Ectodermal cell (in vitro differentiated cells): Measurements from ENCODE around the gene SLC24A3.

Source experiments
- H3K27ac ChIP-seq: 2 replicates; pipeline ENCODE4 v1.7.0; 2013; ENCODE audit warnings: mild to moderate bottlenecking, low read depth, low read length; ENCODE audit not compliant: insufficient read depth, poor library complexity, severe bottlenecking
- H3K27me3 ChIP-seq: 2 replicates; pipeline ENCODE4 v1.7.0; 2013; ENCODE audit warnings: mild to moderate bottlenecking, low read length; ENCODE audit not compliant: insufficient read depth, control insufficient read depth, poor library complexity, severe bottlenecking
- H3K36me3 ChIP-seq: one replicate; pipeline ENCODE4 v1.7.0; 2013; ENCODE audit warnings: low read length; ENCODE audit not compliant: control insufficient read depth, insufficient read depth
- H3K4me1 ChIP-seq: one replicate; pipeline ENCODE4 v1.7.0; 2013; ENCODE audit warnings: low read length; ENCODE audit not compliant: control insufficient read depth, insufficient read depth
- H3K4me3 ChIP-seq: 2 replicates; pipeline ENCODE4 v1.7.0; 2013; ENCODE audit warnings: low read depth, low read length, control low read depth; ENCODE audit not compliant: insufficient read depth
- H3K9me3 ChIP-seq: 2 replicates; pipeline ENCODE4 v1.7.0; 2013; ENCODE audit warnings: mild to moderate bottlenecking, low read length, moderate library complexity; ENCODE audit not compliant: control insufficient read depth
- WGBS, 2 experiments: methylation state at CpG; one replicate each; pipeline ENCODE4 v1.1.7; 2013; ENCODE audit warnings: missing lambda C conversion rate in 2 of 2; 5-methylcytosine and 5-hydroxymethylcytosine counted together

The SLC24A3 gene

DNA sequence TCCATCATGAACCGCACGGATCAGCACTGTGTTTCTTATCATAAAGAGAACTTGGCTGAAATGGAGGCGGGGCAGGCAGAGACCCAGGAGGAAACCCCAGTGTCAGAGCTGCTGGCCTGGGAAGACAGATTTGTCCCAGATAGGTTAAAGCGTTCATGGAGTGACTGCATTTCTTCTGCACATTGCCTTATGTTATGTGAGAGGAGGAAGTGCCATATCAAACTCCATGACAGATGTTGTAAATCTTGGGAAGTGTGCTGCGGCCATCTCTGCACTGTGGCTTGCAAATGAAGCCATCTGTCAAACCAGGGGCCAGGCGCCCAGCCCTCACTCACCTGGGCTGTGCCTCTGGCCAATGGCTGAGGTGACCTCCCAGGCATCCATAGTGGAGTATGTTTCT, 163.0 kb downstream of the SLC24A3 start:
- Histone ChIP-seq H3K9me3 (no peaks in the 10 kb centered on the region), H3K27ac (no peak overlapping the region), H3K36me3 (no peaks in the 10 kb centered on the region), H3K4me3 (no peak overlapping the region), H3K27me3 (no peaks in the 10 kb centered on the region), H3K4me1 (no peaks in the 10 kb centered on the region)
- 90 to 95% methylated on average over 6 of the region's 6 CpGs for WGBS, 2 experiments

GRCh38 chr20:19375801-19376200, 163.4 kb downstream of the SLC24A3 start:
- Histone ChIP-seq H3K4me3 (no peak overlapping the region), H3K27ac (no peak overlapping the region), H3K27me3 (no peaks in the 10 kb centered on the region), H3K9me3 (no peaks in the 10 kb centered on the region), H3K4me1 (no peaks in the 10 kb centered on the region), H3K36me3 (no peaks in the 10 kb centered on the region)
- 86 to 100% methylated on average over 1 to 2 of the region's 2 CpGs for WGBS, 2 experiments

- Histone ChIP-seq H3K4me3 (no peak overlapping the region), H3K27ac (no peak overlapping the region), H3K9me3 (no peaks in the 10 kb centered on the region), H3K4me1 (no peaks in the 10 kb centered on the region), H3K36me3 (no peaks in the 10 kb centered on the region), H3K27me3 (no peaks in the 10 kb centered on the region)
- 94 to 97% methylated on average over 17 of the region's 17 CpGs for WGBS, 2 experiments
Measured at GRCh38 chr20:19376451-19377229, 164.2 kb downstream of the SLC24A3 start.

DNA sequence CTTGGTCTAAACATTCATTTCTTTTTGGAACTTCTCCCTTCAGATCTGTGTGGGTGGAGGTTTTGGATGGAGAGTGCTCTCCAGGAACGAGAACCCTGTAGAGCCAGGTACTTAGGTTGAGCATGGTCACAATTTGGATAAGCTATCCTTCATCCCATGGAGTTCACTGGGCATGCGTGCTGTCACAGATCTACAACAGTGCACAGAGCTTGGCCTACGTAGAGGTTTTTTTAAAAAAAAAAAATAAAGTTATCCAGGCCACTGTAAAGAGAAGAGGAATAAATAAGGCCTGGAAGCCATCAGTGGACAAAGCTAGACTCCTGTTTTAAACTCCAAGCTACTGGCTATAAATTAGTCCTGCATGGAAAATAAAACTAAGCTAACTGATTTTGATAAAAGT, 165.6 kb downstream of the SLC24A3 start:
- H3K4me3 ChIP-seq, result no peak overlapping the region
- WGBS, 2 experiments, result 95 to 97% methylated on average over 3 of the region's 3 CpGs
- H3K27ac ChIP-seq, result no peak overlapping the region

DNA sequence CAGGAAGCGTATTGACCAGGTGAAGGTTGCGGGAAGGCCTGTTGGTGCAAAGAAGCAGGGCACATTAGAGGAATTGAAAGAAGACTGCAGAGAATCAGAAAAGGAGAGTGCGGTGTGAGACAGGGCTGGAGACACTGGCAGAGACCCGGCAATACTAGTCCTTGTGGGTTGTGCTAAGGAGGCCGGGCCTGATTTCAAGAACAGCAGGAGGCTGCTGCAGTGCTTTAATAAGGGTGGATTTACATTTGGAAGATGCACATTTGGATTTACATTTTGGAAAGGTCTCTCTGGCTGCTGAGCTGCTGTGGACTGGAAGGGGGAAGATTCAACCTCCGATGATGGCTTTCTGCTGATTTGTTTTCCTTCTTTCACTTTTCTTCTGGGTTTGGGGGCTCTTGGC, 167.8 kb downstream of the SLC24A3 start:
- no peak overlapping the region for H3K27ac ChIP-seq
- no peaks in the 10 kb centered on the region for H3K36me3 ChIP-seq
- 82 to 86% methylated on average over 6 of the region's 6 CpGs for WGBS, 2 experiments
- H3K4me1 ChIP-seq, result no peaks in the 10 kb centered on the region
- H3K27me3 ChIP-seq, result no peaks in the 10 kb centered on the region
- H3K9me3 ChIP-seq, result no peaks in the 10 kb centered on the region
- H3K4me3 ChIP-seq, result no peak overlapping the region

More for the DNA sequence above, 165.6 kb downstream of the SLC24A3 start:
- H3K9me3 ChIP-seq, result no peaks in the 10 kb centered on the region
- no peaks in the 10 kb centered on the region for H3K36me3 ChIP-seq
- H3K4me1 ChIP-seq, result no peaks in the 10 kb centered on the region
- H3K27me3 ChIP-seq, result no peaks in the 10 kb centered on the region

GRCh38 chr20:19381947-19382346, 169.5 kb downstream of the SLC24A3 start:
- no peaks in the 10 kb centered on the region for H3K27me3 ChIP-seq
- no peaks in the 10 kb centered on the region for H3K9me3 ChIP-seq
- no peak overlapping the region for H3K27ac ChIP-seq
- WGBS, 2 experiments, result 92 to 94% methylated on average over 10 of the region's 10 CpGs
- H3K36me3 ChIP-seq, result no peaks in the 10 kb centered on the region
- H3K4me1 ChIP-seq, result no peaks in the 10 kb centered on the region
- H3K4me3 ChIP-seq, result no peak overlapping the region

DNA sequence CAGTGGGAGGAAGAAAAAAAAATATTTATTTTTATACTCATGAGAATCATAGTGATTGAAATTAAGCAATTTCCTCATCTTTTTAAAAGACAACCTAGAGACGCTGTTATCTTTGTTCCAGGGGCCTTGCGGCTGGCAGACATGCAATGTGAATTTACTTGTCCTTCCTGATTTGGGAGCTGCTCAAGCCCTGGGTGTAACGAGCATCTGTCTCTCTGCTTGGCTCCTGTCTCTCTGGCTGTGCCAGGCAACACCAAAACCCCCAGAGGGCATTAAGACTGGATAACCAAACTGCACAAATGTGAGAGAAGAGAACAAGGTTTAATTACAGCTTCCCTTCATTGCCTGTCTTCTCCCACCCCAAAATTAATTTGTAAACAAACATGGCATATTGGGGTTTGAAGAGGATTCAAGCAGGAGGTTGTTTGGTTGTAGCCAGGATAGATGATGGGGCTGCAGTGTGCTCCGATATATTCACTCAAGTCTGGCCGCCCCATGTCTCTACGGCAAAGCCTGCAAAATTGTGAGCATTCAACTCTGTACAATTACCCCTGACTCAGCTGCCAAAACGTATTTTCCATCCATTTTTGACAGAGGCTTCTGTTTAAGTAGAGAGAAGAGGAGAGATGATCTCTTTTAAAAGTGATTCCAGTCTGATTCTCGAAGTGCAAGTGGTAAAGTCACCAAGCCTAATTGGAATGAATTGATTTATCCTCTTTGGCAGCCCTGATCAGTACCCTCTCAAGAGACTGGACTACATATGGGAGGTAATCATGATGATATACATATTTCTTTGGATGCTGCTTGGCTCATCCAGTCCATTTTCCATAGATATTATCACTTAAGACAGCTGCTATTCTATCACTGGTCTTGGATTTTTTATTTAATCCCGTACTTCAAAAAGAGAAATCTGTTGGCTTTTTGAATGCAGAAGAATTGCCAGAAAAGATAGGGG, 170.2 kb downstream of the SLC24A3 start:
- H3K4me1 ChIP-seq, result no peaks in the 10 kb centered on the region
- H3K36me3 ChIP-seq, result no peaks in the 10 kb centered on the region
- no peaks in the 10 kb centered on the region for H3K9me3 ChIP-seq
- WGBS, 2 experiments, result 92 to 95% methylated on average over 9 of the region's 9 CpGs
- no peak overlapping the region for H3K27ac ChIP-seq
- H3K4me3 ChIP-seq, result no peak overlapping the region
- no peaks in the 10 kb centered on the region for H3K27me3 ChIP-seq

DNA sequence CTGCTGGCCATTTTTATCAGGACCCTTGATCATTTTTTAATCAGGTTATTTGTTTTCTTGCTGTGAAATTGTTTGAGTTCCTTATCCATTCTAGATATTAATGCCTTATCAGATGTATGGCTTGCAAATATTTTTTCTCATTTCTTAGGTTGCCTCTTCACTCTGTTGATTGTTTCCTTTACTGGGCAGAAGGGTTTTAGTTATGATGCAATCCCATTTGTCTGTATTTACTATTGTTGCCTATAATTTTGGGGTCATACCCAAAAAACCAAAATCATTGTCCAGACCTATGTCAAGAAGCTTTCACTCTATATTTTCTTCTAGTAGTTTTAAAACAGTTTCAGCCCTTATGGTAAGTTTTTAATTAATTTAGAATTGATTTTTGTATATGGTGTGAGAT, 172.5 kb downstream of the SLC24A3 start:
- Histone ChIP-seq H3K9me3 (no peaks in the 10 kb centered on the region), H3K4me3 (no peak overlapping the region), H3K4me1 (no peaks in the 10 kb centered on the region), H3K27me3 (no peaks in the 10 kb centered on the region), H3K27ac (no peak overlapping the region), H3K36me3 (no peaks in the 10 kb centered on the region)

DNA sequence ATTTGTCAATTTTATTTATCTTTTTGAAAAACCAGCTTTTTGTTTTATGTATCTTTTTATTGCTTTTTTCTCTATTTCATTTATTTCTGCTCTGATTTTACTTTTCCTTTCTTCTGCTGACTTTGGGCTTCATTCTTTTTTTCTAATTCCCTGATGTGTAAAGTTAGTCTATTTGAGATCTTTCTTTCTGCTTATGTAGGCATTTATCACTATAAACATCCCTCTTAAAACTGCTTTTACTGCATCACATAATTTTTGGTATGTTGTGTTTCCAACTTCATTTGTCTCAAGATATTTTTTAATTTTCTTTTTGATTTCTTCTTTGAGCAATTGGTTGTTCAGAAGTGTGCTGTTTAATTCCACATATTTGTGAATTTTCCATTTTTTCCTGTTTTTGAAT, 174.8 kb downstream of the SLC24A3 start:
- no peaks in the 10 kb centered on the region for H3K4me1 ChIP-seq
- no peaks in the 10 kb centered on the region for H3K27me3 ChIP-seq
- H3K36me3 ChIP-seq, result no peaks in the 10 kb centered on the region
- no peak overlapping the region for H3K27ac ChIP-seq
- H3K9me3 ChIP-seq, result no peaks in the 10 kb centered on the region
- no peak overlapping the region for H3K4me3 ChIP-seq

DNA sequence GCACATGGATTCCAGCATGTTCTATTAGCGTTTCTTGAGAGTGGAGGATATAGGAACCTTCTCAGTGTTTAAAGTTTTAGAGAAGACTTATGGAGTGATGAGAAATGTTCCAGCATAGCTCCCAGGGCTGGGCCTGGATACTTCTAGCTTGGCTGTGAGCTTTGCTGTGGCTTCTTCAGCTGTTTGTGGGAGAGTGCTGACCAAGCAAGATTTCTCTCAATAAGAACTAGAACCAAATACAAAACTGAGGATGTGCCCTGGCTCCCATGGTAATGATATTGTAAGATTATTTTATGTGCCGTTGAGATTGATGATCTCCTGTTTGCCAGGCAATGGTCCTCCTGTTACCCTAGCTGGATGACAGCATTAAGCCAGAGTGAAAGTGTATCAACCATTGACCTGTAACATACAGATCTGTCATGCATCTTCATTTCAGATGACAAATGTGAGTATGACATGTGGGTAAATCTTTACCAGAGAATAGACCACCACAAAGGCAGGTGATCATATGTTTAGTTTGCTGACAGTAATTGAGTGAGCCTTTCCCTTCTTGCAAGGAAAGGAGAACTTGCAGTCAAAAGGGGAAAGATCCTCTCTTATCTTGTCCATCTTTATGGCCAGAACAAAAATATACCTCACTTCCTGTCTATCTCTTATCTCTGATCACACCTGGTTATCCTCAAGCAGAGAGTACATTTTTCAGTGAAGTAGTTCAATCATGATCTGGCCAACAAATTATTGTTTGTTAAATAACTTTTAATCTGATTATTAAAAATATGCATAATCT, 180.1 kb downstream of the SLC24A3 start:
- no peak overlapping the region for H3K27ac ChIP-seq
- H3K27me3 ChIP-seq, result no peaks in the 10 kb centered on the region
- H3K4me1 ChIP-seq, result no peaks in the 10 kb centered on the region
- H3K36me3 ChIP-seq, result no peaks in the 10 kb centered on the region
- no peaks in the 10 kb centered on the region for H3K9me3 ChIP-seq
- no peak overlapping the region for H3K4me3 ChIP-seq
- WGBS, 2 experiments, result 95% methylated on average over 2 of the region's 2 CpGs
